DND-41 (cell line): ENCODE results near the gene SCTR.

Experiments
- ATAC-seq: fragments of 200-7000 bp; cut with Tn5 transposase; 3 replicates; pipeline ENCODE4 v1.9.1; 2021; ENCODE audit warnings: low read depth; ENCODE audit not compliant: insufficient read depth
- DNase-seq: peaks from one replicate; pipeline ENCODE4 v3.0.0-alpha.2; 2020
- H2AFZ ChIP-seq: 2 replicates; pipeline ENCODE4 v1.6.0; 2012; ENCODE audit warnings: low read depth, low read length
- H3K27ac ChIP-seq: 2 replicates; pipeline ENCODE4 v1.5.1; 2012; ENCODE audit warnings: low read length, inconsistent platforms
- H3K27me3 ChIP-seq: fragments of 200-600 bp; sonication (generic); 2 replicates; pipeline ENCODE4 v1.6.0; 2012; ENCODE audit warnings: low read length, mild to moderate bottlenecking, inconsistent platforms; ENCODE audit not compliant: insufficient read depth, poor library complexity
- H3K36me3 ChIP-seq: 2 replicates; pipeline ENCODE4 v1.5.1; 2012; ENCODE audit warnings: low read length, inconsistent platforms; ENCODE audit not compliant: insufficient read depth
- H3K4me1 ChIP-seq: 2 replicates; pipeline ENCODE4 v1.5.1; 2012; ENCODE audit warnings: mild to moderate bottlenecking, low read length; ENCODE audit not compliant: insufficient read depth
- H3K4me2 ChIP-seq: 2 replicates; pipeline ENCODE4 v1.6.0; 2012; ENCODE audit warnings: mild to moderate bottlenecking, moderate library complexity, low read length, inconsistent platforms; ENCODE audit not compliant: insufficient read depth
- H3K4me3 ChIP-seq, 2 experiments: fragments of 200-600 bp in 1 of 2; shearing (Covaris generic) in 1 of 2; 2 replicates each; pipeline ENCODE4 v1.5.1; 2012 to 2016; ENCODE audit warnings: inconsistent platforms in 2 of 2, low read length in 2 of 2, mild to moderate bottlenecking in 2 of 2, low read depth in 1 of 2, moderate library complexity in 1 of 2
- H3K79me2 ChIP-seq: 2 replicates; pipeline ENCODE4 v1.6.0; 2012; ENCODE audit warnings: low read length, inconsistent platforms; ENCODE audit not compliant: insufficient read depth
- H3K9ac ChIP-seq: 2 replicates; pipeline ENCODE4 v1.6.0; 2012; ENCODE audit warnings: low read depth, mild to moderate bottlenecking, inconsistent platforms, low read length, moderate library complexity
- H3K9me3 ChIP-seq: 2 replicates; pipeline ENCODE4 v1.5.1; 2012; ENCODE audit warnings: low read length, moderate library complexity, mild to moderate bottlenecking, inconsistent platforms; ENCODE audit not compliant: insufficient read depth, severe bottlenecking
- H4K20me1 ChIP-seq: 2 replicates; pipeline ENCODE4 v1.6.0; 2012; ENCODE audit warnings: low read length; ENCODE audit not compliant: insufficient read depth
- CTCF ChIP-seq: IDR thresholded peaks from 2 replicates; pipeline ENCODE4 v1.5.1; 2012; ENCODE audit warnings: borderline replicate concordance, low read length, moderate library complexity, mild to moderate bottlenecking; ENCODE audit not compliant: poor library complexity, severe bottlenecking; ENCODE audit errors: extremely low read depth
- EZH2 ChIP-seq: IDR thresholded peaks from 3 replicates; pipeline ENCODE4 v1.6.1; 2012; ENCODE audit warnings: borderline replicate concordance, low read depth, mild to moderate bottlenecking, moderate library complexity, low read length, inconsistent platforms; ENCODE audit not compliant: severe bottlenecking

SCTR gene

DNA sequence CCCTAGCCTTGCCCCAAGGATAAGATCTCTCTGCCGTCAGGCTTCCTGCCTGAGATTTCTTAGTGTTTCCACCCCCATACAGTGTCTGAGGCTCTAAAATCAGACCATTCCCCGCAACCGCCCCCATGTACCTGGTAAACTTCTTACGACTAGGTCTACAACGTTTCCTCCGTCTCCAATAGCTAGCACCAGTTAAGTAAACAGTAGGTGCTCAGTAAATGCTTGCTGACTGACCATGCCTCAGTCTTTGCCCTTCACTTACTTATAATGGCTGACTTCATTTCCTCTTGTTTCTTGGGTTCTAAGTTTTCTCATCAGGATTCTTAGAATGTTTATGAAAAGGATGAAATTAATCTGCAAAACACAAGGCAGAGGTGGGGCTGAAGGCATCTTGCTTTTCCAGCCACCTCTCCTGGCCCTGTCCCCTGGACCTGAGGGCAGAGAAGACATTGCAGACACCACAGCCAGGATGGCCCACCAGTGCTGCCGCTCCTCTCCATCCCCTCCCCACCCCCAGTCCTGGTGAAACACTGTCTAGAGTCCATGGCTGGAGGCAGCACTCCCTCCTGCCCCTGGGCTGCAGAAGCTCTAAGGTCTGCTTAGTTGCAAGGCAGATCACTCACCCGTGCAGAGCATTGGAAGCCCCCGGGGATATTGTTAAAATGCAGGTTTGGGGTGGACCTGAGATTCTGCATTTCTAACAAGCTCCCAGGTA, 75.7 kb downstream of the SCTR start:
- H3K27ac ChIP-seq = no peak overlapping the region
- no peaks in the 10 kb centered on the region for H3K79me2 ChIP-seq
- ATAC-seq (no peak), DNase-seq (no peak)
- peaks cover 3% of the 10 kb centered on the region; the same call in 1 of the 2 replicates for H4K20me1 ChIP-seq
- no peak overlapping the region for H2AFZ ChIP-seq
- no peaks in the 10 kb centered on the region for H3K36me3 ChIP-seq
- no peaks in the 10 kb centered on the region for H3K4me1 ChIP-seq
- H3K4me2 ChIP-seq = no peak overlapping the region
- H3K9me3 ChIP-seq = no peaks in the 10 kb centered on the region
- TF ChIP-seq CTCF (no peak), EZH2 (no peak)
- H3K4me3 ChIP-seq = no peak overlapping the region
- H3K9ac ChIP-seq = no peak overlapping the region
- H3K27me3 ChIP-seq = peaks cover 19% of the 10 kb centered on the region

- H3K27ac ChIP-seq = no peak overlapping the region
- no peak overlapping the region for H3K4me2 ChIP-seq
- no peaks in the 10 kb centered on the region for H3K36me3 ChIP-seq
- no peak overlapping the region for H3K9ac ChIP-seq
- no peaks in the 10 kb centered on the region for H3K4me1 ChIP-seq
- no peak for DNase-seq
- TF ChIP-seq CTCF (no peak), EZH2 (no peak)
- no peak overlapping the region for H3K4me3 ChIP-seq
- no peaks in the 10 kb centered on the region for H3K9me3 ChIP-seq
- H3K27me3 ChIP-seq = peaks cover 14% of the 10 kb centered on the region
- H4K20me1 ChIP-seq = peaks cover 3% of the 10 kb centered on the region; the same call in 1 of the 2 replicates
- H3K79me2 ChIP-seq = no peaks in the 10 kb centered on the region
- ATAC-seq = no peak
- H2AFZ ChIP-seq = no peak overlapping the region
Measured at GRCh38 chr2:119446037-119446436, 78.2 kb downstream of the SCTR start.

- ATAC-seq (no peak), DNase-seq (no peak)
- Histone ChIP-seq H3K27me3 (peaks cover 10% of the 10 kb centered on the region), H3K79me2 (no peaks in the 10 kb centered on the region), H3K9ac (no peak overlapping the region), H2AFZ (no peak overlapping the region), H4K20me1 (0 out of 2 replicates have a peak, but pooled peaks cover 3% of the 10 kb centered on the region), H3K4me2 (no peak overlapping the region), H3K4me3 (no peak overlapping the region), H3K9me3 (no peaks in the 10 kb centered on the region), H3K36me3 (no peaks in the 10 kb centered on the region), H3K4me1 (no peaks in the 10 kb centered on the region), H3K27ac (no peak overlapping the region)
- no peak for TF ChIP-seq EZH2
- no peak for TF ChIP-seq CTCF
Measured at GRCh38 chr2:119442850-119443249, 81.4 kb downstream of the SCTR start.
